ENCODE data around the gene TTYH2. TPM values are rescaled to one million over a fixed set of nuclear protein-coding genes. Genes with fewer than 3 reads are reported as not detected.

TTYH2 gene
- total and polyA plus RNA-seq, 7 experiments from 2014 or later, result 1.9 to 15.8 (median 9.8) TPM

DNA sequence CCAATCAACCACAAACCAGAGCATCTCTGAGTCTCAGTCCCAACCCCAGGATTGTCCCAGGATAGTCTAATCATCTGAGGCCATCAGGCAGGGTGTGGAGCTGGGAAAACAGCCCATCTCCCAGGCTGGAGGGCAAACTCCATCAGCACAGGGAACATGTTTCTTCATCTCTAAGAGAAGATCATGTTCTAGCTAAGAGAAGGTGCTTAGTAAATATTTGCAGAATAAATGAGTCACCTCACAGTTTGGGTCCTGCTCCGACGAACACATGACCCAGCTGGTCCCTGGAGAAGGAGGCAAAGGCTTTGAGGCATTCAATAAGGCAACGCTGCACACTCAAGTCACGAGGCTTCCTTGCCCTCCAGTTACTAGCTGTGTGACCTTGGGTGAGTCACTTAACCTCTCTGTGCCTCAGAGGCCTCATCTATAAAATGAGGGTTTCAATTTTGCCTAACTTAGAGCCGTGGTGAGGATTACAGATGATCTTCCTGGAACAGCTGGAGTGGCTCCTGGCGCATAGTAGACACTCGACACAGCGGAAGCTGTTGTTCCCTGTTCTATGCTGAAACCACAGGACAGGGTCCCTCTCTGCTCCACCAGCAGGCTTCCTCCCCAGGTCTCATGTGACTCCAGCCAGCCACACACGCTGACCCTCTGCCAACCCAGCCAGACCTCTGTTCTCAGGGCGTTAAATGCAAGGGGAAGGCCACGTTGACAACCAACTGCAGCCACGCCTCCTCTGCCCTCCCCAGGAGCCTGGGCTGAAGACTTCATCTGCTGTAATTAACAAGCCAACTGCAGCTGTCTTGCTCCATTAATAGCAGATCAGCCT is 20.2 kb upstream of the TTYH2 start:
- intact Hi-C loops (cut with micrococcal nuclease), result no loop called here
- Mint-ChIP-seq H3K27me3 (peaks cover 0 to 32% (median 15%) of the 10 kb centered on the region in 5 donors), H3K36me3 (no peaks in the 10 kb centered on the region), H3K4me1 (peaks cover 0 to 5% (median 0%) of the 10 kb centered on the region in 7 donors), H3K27ac (no peak overlapping the region), H3K4me3 (no peak overlapping the region), H3K9me3 (peaks cover 0 to 6% (median 0%) of the 10 kb centered on the region in 11 donors)
- no peaks in the 10 kb centered on the region for H3K36me3 ChIP-seq (ENCODE audit: control insufficient read depth in 2 of 3, insufficient read depth in 3 of 3, low read length in 3 of 3)
- ChIA-PET POLR2A (no interaction called here), CTCF (no interaction called here)
- H3K4me3 ChIP-seq (ENCODE audit: low read length), result no peak overlapping the region
- ATAC-seq (peak; percentile 77), DNase-seq (no peak)
- H3K27me3 ChIP-seq (ENCODE audit: control insufficient read depth in 2 of 2, insufficient read depth in 2 of 2, low read length in 2 of 2), result no peaks in the 10 kb centered on the region
- no peaks in the 10 kb centered on the region for H3K4me1 ChIP-seq (ENCODE audit: control insufficient read depth in 2 of 2, insufficient read depth in 2 of 2, low read length in 2 of 2)
- H3K27ac ChIP-seq (ENCODE audit: low read depth, low read length), result no peak overlapping the region
- no peaks in the 10 kb centered on the region for H3K9me3 ChIP-seq (ENCODE audit: control insufficient read depth in 2 of 3, low read length in 3 of 3)

- no peak overlapping the region for H3K4me3 ChIP-seq (ENCODE audit: low read length)
- peaks cover 0 to 14% (median 6%) of the 10 kb centered on the region in 7 donors for H3K4me1 Mint-ChIP-seq
- H3K36me3 ChIP-seq (ENCODE audit: control insufficient read depth in 2 of 3, insufficient read depth in 3 of 3, low read length in 3 of 3), result no peaks in the 10 kb centered on the region
- DNase-seq (no peak), ATAC-seq (no peak)
- H3K9me3 Mint-ChIP-seq, result peaks cover 0 to 6% (median 0%) of the 10 kb centered on the region in 11 donors
- intact Hi-C loops (cut with micrococcal nuclease), result no loop called here
- H3K36me3 Mint-ChIP-seq, result no peaks in the 10 kb centered on the region
- CTCF ChIA-PET, result no interaction called here
- peaks cover 2 to 30% (median 19%) of the 10 kb centered on the region in 5 donors for H3K27me3 Mint-ChIP-seq
- no peaks in the 10 kb centered on the region for H3K27me3 ChIP-seq (ENCODE audit: control insufficient read depth in 2 of 2, insufficient read depth in 2 of 2, low read length in 2 of 2)
- POLR2A ChIA-PET, result no interaction called here
- peaks cover 0 to under 1% of the 10 kb centered on the region in 2 donors for H3K4me1 ChIP-seq (ENCODE audit: control insufficient read depth in 2 of 2, insufficient read depth in 2 of 2, low read length in 2 of 2)
- H3K27ac Mint-ChIP-seq, result no peak overlapping the region
- H3K4me3 Mint-ChIP-seq, result no peak overlapping the region
- no peak overlapping the region for H3K27ac ChIP-seq (ENCODE audit: low read depth, low read length)
- no peaks in the 10 kb centered on the region for H3K9me3 ChIP-seq (ENCODE audit: control insufficient read depth in 2 of 3, low read length in 3 of 3)
Observed at GRCh38 chr17:74194682-74195081, 18.7 kb upstream of the TTYH2 start.

DNA sequence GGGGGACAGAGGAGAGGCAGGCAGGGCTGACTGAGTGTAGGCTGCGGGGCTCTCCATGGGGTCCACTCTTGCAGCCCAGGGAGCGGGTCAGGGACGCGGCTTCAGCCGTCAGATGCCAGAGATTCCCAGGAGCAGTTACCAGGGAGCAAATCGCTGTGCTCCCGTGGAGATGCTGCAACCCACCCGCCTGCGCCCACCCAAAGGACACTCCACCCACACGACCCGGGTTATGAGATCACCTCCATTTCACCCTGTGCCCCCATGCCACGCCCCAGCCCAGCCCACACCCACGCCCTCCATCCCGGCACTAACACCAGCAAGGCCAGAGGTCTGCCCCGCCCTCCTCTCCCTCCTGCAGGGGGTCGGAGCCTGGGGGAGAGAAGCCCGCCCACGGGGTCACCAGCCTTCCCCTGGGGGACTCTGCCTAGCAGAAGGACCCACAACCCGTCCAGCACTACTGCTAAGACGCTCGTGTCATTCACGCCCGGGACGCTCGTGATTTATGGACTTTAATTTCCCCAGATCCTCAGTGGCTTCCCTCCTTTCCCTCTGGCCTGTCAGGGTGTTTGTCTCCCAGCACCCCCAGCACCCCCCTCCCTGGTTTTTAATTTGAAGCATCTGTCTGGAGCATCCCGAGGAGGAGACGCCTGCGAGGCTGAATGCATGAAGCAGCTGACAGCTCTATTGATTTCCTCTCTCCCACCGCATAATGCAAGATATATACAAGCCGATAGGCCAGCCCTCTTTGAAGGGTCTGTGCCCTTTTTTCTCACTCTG is 16.6 kb upstream of the TTYH2 start:
- no peaks in the 10 kb centered on the region for H3K9me3 ChIP-seq (ENCODE audit: control insufficient read depth in 2 of 3, low read length in 3 of 3)
- intact Hi-C loops (cut with micrococcal nuclease), result no loop called here
- POLR2A ChIA-PET, result interaction anchor here (0.6 kb wide), 1 partner anchor 17 kb away, joined by 3 read pairs; no protein-coding TSS in a partner anchor
- H3K36me3 ChIP-seq (ENCODE audit: control insufficient read depth in 2 of 3, insufficient read depth in 3 of 3, low read length in 3 of 3), result no peaks in the 10 kb centered on the region
- Mint-ChIP-seq H3K4me1 (peaks cover 0 to 16% (median 8%) of the 10 kb centered on the region in 7 donors), H3K27me3 (peaks cover 8 to 44% (median 26%) of the 10 kb centered on the region in 5 donors), H3K9me3 (peaks cover 0 to 2% (median 0%) of the 10 kb centered on the region in 11 donors), H3K36me3 (no peaks in the 10 kb centered on the region), H3K4me3 (no peak overlapping the region), H3K27ac (no peak overlapping the region)
- no peak overlapping the region for H3K27ac ChIP-seq (ENCODE audit: low read depth, low read length)
- H3K4me3 ChIP-seq (ENCODE audit: low read length), result no peak overlapping the region
- ATAC-seq, result no peak
- no peak for DNase-seq
- CTCF ChIA-PET, result interaction anchor here (0.5 kb wide), 1 partner anchor 183 kb away, joined by 3 read pairs; no protein-coding TSS in a partner anchor
- H3K27me3 ChIP-seq (ENCODE audit: control insufficient read depth in 2 of 2, insufficient read depth in 2 of 2, low read length in 2 of 2), result peaks cover 0 to 5% of the 10 kb centered on the region in 2 donors
- H3K4me1 ChIP-seq (ENCODE audit: control insufficient read depth in 2 of 2, insufficient read depth in 2 of 2, low read length in 2 of 2), result peaks cover 0 to 3% of the 10 kb centered on the region in 2 donors

GRCh38 chr17:74197801-74198200 is 15.6 kb upstream of the TTYH2 start:
- Histone ChIP-seq H3K27ac (ENCODE audit: low read depth, low read length) (no peak overlapping the region), H3K4me1 (ENCODE audit: control insufficient read depth in 2 of 2, insufficient read depth in 2 of 2, low read length in 2 of 2) (peaks cover 0 to 3% of the 10 kb centered on the region in 2 donors), H3K4me3 (ENCODE audit: low read length) (no peak overlapping the region), H3K9me3 (ENCODE audit: control insufficient read depth in 2 of 3, low read length in 3 of 3) (no peaks in the 10 kb centered on the region), H3K27me3 (ENCODE audit: control insufficient read depth in 2 of 2, insufficient read depth in 2 of 2, low read length in 2 of 2) (peaks cover 0 to 5% of the 10 kb centered on the region in 2 donors), H3K36me3 (ENCODE audit: control insufficient read depth in 2 of 3, insufficient read depth in 3 of 3, low read length in 3 of 3) (no peaks in the 10 kb centered on the region)
- Mint-ChIP-seq H3K27ac (no peak overlapping the region), H3K36me3 (no peaks in the 10 kb centered on the region), H3K4me1 (peaks cover 0 to 16% (median 8%) of the 10 kb centered on the region in 7 donors), H3K9me3 (peaks cover 0 to 3% (median 0%) of the 10 kb centered on the region in 11 donors), H3K4me3 (no peak overlapping the region), H3K27me3 (peaks cover 8 to 45% (median 26%) of the 10 kb centered on the region in 5 donors)
- POLR2A ChIA-PET, result interaction anchor here (0.6 kb wide), 1 partner anchor 18 kb away, joined by 3 read pairs; no protein-coding TSS in a partner anchor
- ATAC-seq, result no peak
- no peak for DNase-seq
- intact Hi-C loops (cut with micrococcal nuclease), result no loop called here
- CTCF ChIA-PET, result no interaction called here

GRCh38 chr17:74198694-74199093 is 14.7 kb upstream of the TTYH2 start:
- H3K4me1 Mint-ChIP-seq, result peaks cover 6 to 24% (median 13%) of the 10 kb centered on the region in 7 donors
- intact Hi-C loops (cut with micrococcal nuclease), result no loop called here
- H3K9me3 Mint-ChIP-seq, result peaks cover 0 to 5% (median 0%) of the 10 kb centered on the region in 11 donors
- no peak for DNase-seq
- Histone ChIP-seq H3K27ac (ENCODE audit: low read depth, low read length) (no peak overlapping the region), H3K27me3 (ENCODE audit: control insufficient read depth in 2 of 2, insufficient read depth in 2 of 2, low read length in 2 of 2) (peaks cover 0 to 5% of the 10 kb centered on the region in 2 donors), H3K9me3 (ENCODE audit: control insufficient read depth in 2 of 3, low read length in 3 of 3) (no peaks in the 10 kb centered on the region), H3K4me3 (ENCODE audit: low read length) (no peak overlapping the region), H3K4me1 (ENCODE audit: control insufficient read depth in 2 of 2, insufficient read depth in 2 of 2, low read length in 2 of 2) (peaks cover 0 to 7% of the 10 kb centered on the region in 2 donors), H3K36me3 (ENCODE audit: control insufficient read depth in 2 of 3, insufficient read depth in 3 of 3, low read length in 3 of 3) (peaks cover 0 to 2% (median 0%) of the 10 kb centered on the region in 3 experiments)
- peaks cover 8 to 41% (median 26%) of the 10 kb centered on the region in 5 donors for H3K27me3 Mint-ChIP-seq
- ChIA-PET POLR2A (no interaction called here), CTCF (interaction anchor here (0.9 to 1.4 kb wide), 2 partner anchors 8 to 284 kb away, joined by 3 to 6 read pairs; no protein-coding TSS in a partner anchor)
- peaks cover 0 to 4% (median 3%) of the 10 kb centered on the region in 5 donors for H3K36me3 Mint-ChIP-seq
- no peak overlapping the region for H3K27ac Mint-ChIP-seq
- ATAC-seq, result no peak
- peak overlapping the region in 3 of 10 donors; percentile 4 to 53 (median 42) for H3K4me3 Mint-ChIP-seq

Data from naive thymus-derived CD4-positive, alpha-beta T cell (primary cell).